ENCODE results near the gene ZDHHC11.

DNA sequence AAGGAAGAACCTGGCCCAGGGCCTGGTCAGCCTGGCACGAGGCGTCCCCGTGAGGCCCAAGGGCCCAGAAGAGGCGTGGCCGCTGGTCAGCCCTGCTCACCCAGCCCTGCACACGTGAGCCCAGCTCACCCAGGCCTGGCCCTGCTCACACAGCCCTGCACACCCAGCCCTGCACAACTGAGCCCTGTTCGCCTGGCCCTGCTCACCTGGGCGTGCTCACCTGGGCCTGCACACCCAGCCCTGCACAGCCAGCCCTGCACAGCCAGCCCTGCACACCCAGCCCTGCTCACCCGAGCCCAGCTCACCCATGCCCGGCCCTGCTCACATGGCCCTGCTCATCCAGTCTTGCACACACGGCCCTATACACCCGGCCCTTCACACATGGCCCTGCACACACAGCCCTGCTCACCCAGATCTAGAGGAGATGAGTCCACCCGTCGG, 2.1 kb downstream of the ZDHHC11 start:
- TF ChIP-seq, protein P1, sequence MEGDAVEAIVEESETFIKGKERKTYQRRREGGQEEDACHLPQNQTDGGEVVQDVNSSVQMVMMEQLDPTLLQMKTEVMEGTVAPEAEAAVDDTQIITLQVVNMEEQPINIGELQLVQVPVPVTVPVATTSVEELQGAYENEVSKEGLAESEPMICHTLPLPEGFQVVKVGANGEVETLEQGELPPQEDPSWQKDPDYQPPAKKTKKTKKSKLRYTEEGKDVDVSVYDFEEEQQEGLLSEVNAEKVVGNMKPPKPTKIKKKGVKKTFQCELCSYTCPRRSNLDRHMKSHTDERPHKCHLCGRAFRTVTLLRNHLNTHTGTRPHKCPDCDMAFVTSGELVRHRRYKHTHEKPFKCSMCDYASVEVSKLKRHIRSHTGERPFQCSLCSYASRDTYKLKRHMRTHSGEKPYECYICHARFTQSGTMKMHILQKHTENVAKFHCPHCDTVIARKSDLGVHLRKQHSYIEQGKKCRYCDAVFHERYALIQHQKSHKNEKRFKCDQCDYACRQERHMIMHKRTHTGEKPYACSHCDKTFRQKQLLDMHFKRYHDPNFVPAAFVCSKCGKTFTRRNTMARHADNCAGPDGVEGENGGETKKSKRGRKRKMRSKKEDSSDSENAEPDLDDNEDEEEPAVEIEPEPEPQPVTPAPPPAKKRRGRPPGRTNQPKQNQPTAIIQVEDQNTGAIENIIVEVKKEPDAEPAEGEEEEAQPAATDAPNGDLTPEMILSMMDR (IDR thresholded peaks at IDR 0.05), result no peak
- TF ChIP-seq POLR2A (IDR thresholded peaks at IDR 0.05), result no peak
